RWPE1 (cell line): Measurements from ENCODE around the gene COL8A2.

Experiments
- CTCF ChIA-PET: fragments of 350-600 bp; sonication (Branson Sonifier 250); formaldehyde crosslinking; extraction: SDS; loops from one replicate; lab custom pipeline; 2021; lab: Yijun Ruan, JAX
- POLR2A ChIA-PET: fragments of 400-600 bp; formaldehyde crosslinking; extraction: SDS; loops from one replicate; lab custom pipeline; 2020; ENCODE audit warnings: antibody characterized with exemption; ENCODE audit not compliant: low non-redundant PET; lab: Yijun Ruan, JAX
- DNase-seq: peaks from one replicate; pipeline ENCODE4 v3.0.0; 2012; ENCODE audit warnings: low spot score
- H3K27ac ChIP-seq: fragments of 450-650 bp; 2 replicates; pipeline ENCODE4 v1.5.1; 2017
- TF ChIP-seq, protein P1 (sequence below): fragments of 450-650 bp; conservative IDR thresholded peaks from 2 replicates; pipeline ENCODE4 v1.5.1; 2017; ENCODE audit warnings: low read depth, mild to moderate bottlenecking

Gene COL8A2

DNA sequence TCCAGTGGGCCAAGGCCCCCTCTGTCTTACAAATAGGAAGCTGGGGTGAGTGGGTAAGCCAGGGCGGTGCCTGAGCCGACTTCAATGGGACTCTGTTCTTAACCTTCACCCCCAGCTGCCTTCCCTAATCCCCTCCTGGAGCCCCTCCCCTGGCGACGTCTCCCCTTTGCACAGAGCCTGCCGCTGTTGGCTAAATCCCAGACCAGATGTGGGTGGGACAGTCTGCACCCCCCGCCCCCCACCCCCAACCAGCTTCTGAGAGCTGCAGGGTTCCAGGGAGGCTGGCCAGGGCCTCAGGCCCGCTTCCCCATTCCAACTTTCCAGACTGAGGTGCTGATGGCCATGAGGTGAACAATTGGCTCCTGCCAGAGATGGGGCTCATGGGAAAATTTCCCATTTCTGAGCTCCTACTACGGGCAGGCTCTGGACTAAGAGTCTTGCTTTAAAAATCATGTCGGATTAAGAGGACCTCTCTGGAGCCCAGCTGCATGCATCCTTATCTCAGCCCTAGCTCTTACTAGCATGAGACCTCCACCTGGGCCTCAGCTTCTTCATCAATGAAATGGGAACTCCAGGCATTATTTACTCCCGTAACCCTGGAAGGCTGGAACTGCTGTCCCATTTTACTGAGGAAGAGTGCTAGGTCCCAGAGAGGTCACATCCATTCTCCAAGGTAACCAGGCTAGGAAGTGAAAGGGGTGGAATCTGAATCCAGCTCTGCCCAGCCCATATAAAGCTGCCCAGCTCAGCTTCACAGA lies 6.4 kb downstream of the COL8A2 start:
- POLR2A ChIA-PET: no interaction called here
- DNase-seq: no peak
- TF ChIP-seq, protein P1, sequence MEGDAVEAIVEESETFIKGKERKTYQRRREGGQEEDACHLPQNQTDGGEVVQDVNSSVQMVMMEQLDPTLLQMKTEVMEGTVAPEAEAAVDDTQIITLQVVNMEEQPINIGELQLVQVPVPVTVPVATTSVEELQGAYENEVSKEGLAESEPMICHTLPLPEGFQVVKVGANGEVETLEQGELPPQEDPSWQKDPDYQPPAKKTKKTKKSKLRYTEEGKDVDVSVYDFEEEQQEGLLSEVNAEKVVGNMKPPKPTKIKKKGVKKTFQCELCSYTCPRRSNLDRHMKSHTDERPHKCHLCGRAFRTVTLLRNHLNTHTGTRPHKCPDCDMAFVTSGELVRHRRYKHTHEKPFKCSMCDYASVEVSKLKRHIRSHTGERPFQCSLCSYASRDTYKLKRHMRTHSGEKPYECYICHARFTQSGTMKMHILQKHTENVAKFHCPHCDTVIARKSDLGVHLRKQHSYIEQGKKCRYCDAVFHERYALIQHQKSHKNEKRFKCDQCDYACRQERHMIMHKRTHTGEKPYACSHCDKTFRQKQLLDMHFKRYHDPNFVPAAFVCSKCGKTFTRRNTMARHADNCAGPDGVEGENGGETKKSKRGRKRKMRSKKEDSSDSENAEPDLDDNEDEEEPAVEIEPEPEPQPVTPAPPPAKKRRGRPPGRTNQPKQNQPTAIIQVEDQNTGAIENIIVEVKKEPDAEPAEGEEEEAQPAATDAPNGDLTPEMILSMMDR: no peak
- CTCF ChIA-PET: interaction anchor here (0.5 to 1.0 kb wide), 4 partner anchors 16 to 82 kb away, joined by 3 to 4 read pairs (median 3); no protein-coding TSS in a partner anchor
- no peak overlapping the region for H3K27ac ChIP-seq

DNA sequence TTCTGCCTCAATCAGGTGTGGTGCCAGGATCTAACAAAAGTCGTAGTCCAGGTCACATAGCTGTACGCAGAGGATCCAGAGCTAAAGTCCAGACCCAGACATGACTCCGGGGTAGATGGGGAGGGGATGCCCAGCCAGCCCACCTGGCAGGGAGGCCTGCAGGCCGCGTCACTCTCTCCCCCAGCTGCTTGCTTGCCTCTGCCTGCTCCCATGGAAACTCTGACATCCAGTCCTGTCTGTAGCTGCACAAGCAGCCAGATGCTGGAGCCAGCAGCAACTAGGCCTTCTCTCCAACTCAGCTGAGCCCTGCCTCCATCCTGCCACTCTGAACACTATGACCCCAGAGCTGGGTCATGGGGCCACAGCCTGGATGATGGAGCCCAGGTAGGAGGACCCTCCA lies 8.1 kb downstream of the COL8A2 start:
- H3K27ac ChIP-seq: no peak overlapping the region; the same call in 1 of the 2 replicates
- ChIA-PET CTCF (interaction anchor here (1.6 kb wide), 1 partner anchor 18 kb away, joined by 6 read pairs; no protein-coding TSS in a partner anchor), POLR2A (no interaction called here)
- no peak for DNase-seq
- TF ChIP-seq, protein P1: no peak

DNA sequence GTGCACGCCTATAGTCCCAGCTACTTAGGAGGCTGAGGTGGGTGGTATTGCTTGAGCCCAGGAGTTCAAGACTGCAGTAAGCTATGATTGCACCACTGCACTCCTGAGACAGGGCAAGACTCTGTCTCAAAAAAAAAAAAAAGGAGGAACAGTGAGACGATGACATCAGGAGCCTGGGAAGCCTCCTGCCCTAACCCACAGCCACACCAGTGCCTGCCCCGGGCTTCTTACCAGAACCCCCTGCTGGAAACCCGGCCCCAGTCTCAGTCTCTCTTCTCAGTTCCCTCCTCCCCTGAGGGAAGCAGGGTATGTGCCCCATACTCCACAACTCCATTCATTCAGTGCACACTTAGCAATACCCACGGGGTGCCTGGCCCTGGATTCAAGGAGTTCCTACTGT lies 9.1 kb downstream of the COL8A2 start:
- peak overlapping the region; percentile 53 for H3K27ac ChIP-seq
- ChIA-PET CTCF (interaction anchor here (0.6 to 1.4 kb wide), 2 partner anchors 15 to 72 kb away, joined by 3 to 4 read pairs; no protein-coding TSS in a partner anchor), POLR2A (no interaction called here)
- TF ChIP-seq, protein P1: no peak
- DNase-seq: no peak

DNA sequence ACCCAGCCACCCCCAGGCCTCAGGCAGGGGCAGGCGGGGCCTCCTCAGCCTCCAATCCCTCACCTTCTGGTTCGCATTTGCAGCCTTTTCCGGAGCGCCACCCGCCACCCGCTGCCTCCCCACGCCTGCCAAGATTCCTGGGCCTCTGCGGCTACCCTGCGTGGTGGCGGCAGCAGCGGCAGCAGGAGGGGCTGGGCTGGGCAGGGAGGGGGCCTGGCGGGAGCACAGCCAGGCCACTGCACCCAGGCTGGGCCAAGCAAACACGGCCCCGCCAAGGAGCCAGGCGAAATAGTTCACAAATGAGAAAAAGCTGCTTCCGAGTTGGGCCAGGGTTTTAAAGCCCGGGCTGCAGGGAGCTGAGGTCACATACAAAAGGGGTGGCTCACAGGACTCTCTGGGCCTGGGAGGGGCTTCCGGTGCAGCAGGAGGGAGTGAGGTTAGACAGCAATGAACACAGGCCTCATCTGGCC lies 9.8 kb downstream of the COL8A2 start:
- ChIA-PET POLR2A (no interaction called here), CTCF (interaction anchor here (1.4 kb wide), 1 partner anchor 15 kb away, joined by 4 read pairs; no protein-coding TSS in a partner anchor)
- TF ChIP-seq, protein P1: no peak
- H3K27ac ChIP-seq: peak overlapping the region; percentile 53
- DNase-seq: no peak

DNA sequence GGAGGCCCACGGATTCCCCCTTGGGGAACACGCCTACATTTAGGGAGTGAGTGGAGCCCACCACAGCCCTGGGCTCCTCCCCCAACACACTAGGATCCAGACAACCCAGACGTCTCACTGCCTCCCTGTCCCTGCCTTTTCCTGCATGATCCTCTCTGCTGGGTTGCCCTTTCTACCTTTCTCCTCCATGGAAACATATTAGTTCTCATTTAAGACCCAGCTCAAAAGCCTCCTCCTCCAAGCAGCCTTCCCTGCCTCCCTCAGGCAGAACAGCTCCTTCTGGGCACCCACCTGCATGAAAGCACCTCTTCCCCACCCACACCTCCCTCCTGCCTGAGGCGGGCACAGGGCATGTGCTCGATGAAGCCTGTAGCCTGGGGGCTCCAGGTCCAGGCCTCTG lies 10.7 kb downstream of the COL8A2 start:
- ChIA-PET POLR2A (no interaction called here), CTCF (interaction anchor here (0.7 kb wide), 1 partner anchor 73 kb away, joined by 3 read pairs; no protein-coding TSS in a partner anchor)
- no peak for DNase-seq
- TF ChIP-seq, protein P1: no peak
- peak overlapping the region; percentile 53; the same call in 1 of the 2 replicates for H3K27ac ChIP-seq

DNA sequence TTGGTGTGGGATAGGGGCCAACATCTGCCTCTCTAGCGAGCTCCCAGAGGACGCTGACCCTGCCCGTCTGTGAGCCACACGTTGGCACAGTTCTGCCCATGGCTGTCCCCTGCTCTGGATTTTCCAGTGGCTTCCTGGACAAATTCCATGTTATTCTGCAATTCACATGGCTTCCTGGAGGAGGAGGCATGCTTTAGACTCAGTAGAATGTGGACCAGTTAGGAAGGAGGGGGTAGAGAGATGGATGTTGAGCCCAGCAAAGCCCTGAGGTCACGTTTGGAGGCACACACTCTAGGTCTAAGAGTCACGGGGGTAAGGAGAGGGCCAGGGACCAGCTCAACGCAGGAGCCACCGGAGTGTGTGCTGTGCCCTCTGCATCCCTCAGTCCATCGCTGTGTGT lies 12.2 kb downstream of the COL8A2 start:
- H3K27ac ChIP-seq: no peak overlapping the region
- TF ChIP-seq, protein P1: no peak
- no peak for DNase-seq
- POLR2A ChIA-PET: no interaction called here
- CTCF ChIA-PET: no interaction called here
